Transverse colon (tissue), 3 donors: ENCODE measurements around the gene FBXO41.

Experiments
- CTCF ChIP-seq, 5 experiments: fragments of 200-600 bp in 3 of 5; fragments of 450-650 bp in 2 of 5; sonication (generic) in 3 of 5; IDR thresholded peaks; 1 replicate in 2 of 5; 2 replicates in 3 of 5; pipeline ENCODE4 v1.5.1; 2016 to 2017; ENCODE audit warnings: antibody characterized with exemption in 5 of 5, inconsistent platforms in 3 of 5, mild to moderate bottlenecking in 2 of 5, moderate library complexity in 1 of 5
- EP300 ChIP-seq: sonication (generic); formaldehyde crosslinking; IDR thresholded peaks from one replicate; pipeline ENCODE4 v1.6.1; 2017; ENCODE audit warnings: antibody characterized with exemption, low read depth
- POLR2A ChIP-seq: fragments of 450-650 bp; IDR thresholded peaks from one replicate; pipeline ENCODE4 v1.6.1; 2016; ENCODE audit warnings: antibody characterized with exemption, mild to moderate bottlenecking, moderate library complexity

GRCh38 chr2:73243884-73244570, 40.3 kb downstream of the FBXO41 start:
- no peak for TF ChIP-seq POLR2A
- TF ChIP-seq EP300, result no peak
- TF ChIP-seq CTCF (IDR thresholded peaks at IDR 0.05), result no peak
